IPS DF 6.9 (cell line): ENCODE data around the gene NPC1.

ENCODE experiments used
- DNase-seq: peaks from one replicate; pipeline ENCODE4 v3.0.0-alpha.2; 2013; ENCODE audit warnings: low read depth, low spot score
- H3K27ac ChIP-seq: one replicate; pipeline ENCODE4 v1.5.1; 2013; ENCODE audit warnings: low read length, control low read depth
- H3K27me3 ChIP-seq: 2 replicates; pipeline ENCODE4 v1.6.1; 2013; ENCODE audit warnings: mild to moderate bottlenecking, low read length; ENCODE audit not compliant: control insufficient read depth, insufficient read depth
- H3K36me3 ChIP-seq: 2 replicates; pipeline ENCODE4 v1.6.1; 2013; ENCODE audit warnings: low read length; ENCODE audit not compliant: control insufficient read depth, insufficient read depth
- H3K4me1 ChIP-seq: 2 replicates; pipeline ENCODE4 v1.6.1; 2013; ENCODE audit warnings: low read length; ENCODE audit not compliant: control insufficient read depth, insufficient read depth
- H3K4me3 ChIP-seq: 2 replicates; pipeline ENCODE4 v1.5.1; 2013; ENCODE audit warnings: mild to moderate bottlenecking, low read length
- H3K9me3 ChIP-seq: 2 replicates; pipeline ENCODE4 v1.6.1; 2013; ENCODE audit warnings: low read length, inconsistent platforms; ENCODE audit not compliant: control insufficient read depth, insufficient read depth
- WGBS: extraction: QIAGEN DNeasy Blood & Tissue Kit; methylation state at CpG from one replicate; pipeline ENCODE4 v1.1.7; 2013; ENCODE audit warnings: mixed read lengths, missing lambda C conversion rate; ENCODE audit not compliant: insufficient read length, insufficient coverage; 5-methylcytosine and 5-hydroxymethylcytosine counted together

The NPC1 gene

GRCh38 chr18:23586249-23587196, at the start of gene NPC1:
NPC1 (minus strand) TSS chr18:23586506; CDS start chr18:23586343, 163 bp downstream.
- Histone ChIP-seq H3K4me3 (peak within 1 kb of the TSS; percentile 75), H3K27ac (no peak within 1 kb of the TSS), H3K27me3 (no peaks in the 10 kb centered on the region), H3K36me3 (no peaks in the 10 kb centered on the region), H3K9me3 (no peaks in the 10 kb centered on the region), H3K4me1 (no peaks in the 10 kb centered on the region)
- no CpG with 5 or more reads among the region's 95 CpGs for WGBS
- DNase-seq = peak; percentile 57

- DNase-seq = no peak
Measured at GRCh38 chr18:23636071-23636399, 49.7 kb upstream of the NPC1 start.

GRCh38 chr18:23635283-23636070, 49.2 kb upstream of the NPC1 start:
- Histone ChIP-seq H3K9me3 (no peaks in the 10 kb centered on the region), H3K36me3 (no peaks in the 10 kb centered on the region), H3K27ac (no peak overlapping the region), H3K4me3 (no peak overlapping the region), H3K27me3 (no peaks in the 10 kb centered on the region), H3K4me1 (no peaks in the 10 kb centered on the region)
- no CpG with 5 or more reads among the region's 6 CpGs for WGBS
- no peak for DNase-seq

More at GRCh38 chr18:23636071-23636399, 49.7 kb upstream of the NPC1 start:
- Histone ChIP-seq H3K4me3 (no peak overlapping the region), H3K27me3 (no peaks in the 10 kb centered on the region), H3K27ac (no peak overlapping the region), H3K4me1 (no peaks in the 10 kb centered on the region), H3K9me3 (no peaks in the 10 kb centered on the region), H3K36me3 (no peaks in the 10 kb centered on the region; the same call in 1 of the 2 replicates)
- WGBS = no CpG with 5 or more reads among the region's 3 CpGs

GRCh38 chr18:23634692-23635091, 48.4 kb upstream of the NPC1 start:
- DNase-seq = no peak
- Histone ChIP-seq H3K36me3 (no peaks in the 10 kb centered on the region), H3K4me1 (no peaks in the 10 kb centered on the region), H3K27me3 (no peaks in the 10 kb centered on the region), H3K27ac (no peak overlapping the region), H3K4me3 (no peak overlapping the region), H3K9me3 (no peaks in the 10 kb centered on the region)
- no CpG with 5 or more reads among the region's 3 CpGs for WGBS

GRCh38 chr18:23632615-23633014, 46.3 kb upstream of the NPC1 start:
- H3K27me3 ChIP-seq = no peaks in the 10 kb centered on the region
- no peak overlapping the region for H3K4me3 ChIP-seq
- no CpG with 5 or more reads among the region's 1 CpG for WGBS
- H3K27ac ChIP-seq = no peak overlapping the region
- H3K9me3 ChIP-seq = no peaks in the 10 kb centered on the region
- H3K4me1 ChIP-seq = no peaks in the 10 kb centered on the region
- no peak for DNase-seq
- H3K36me3 ChIP-seq = no peaks in the 10 kb centered on the region

- no peak for DNase-seq
- no peaks in the 10 kb centered on the region for H3K36me3 ChIP-seq
- no peak overlapping the region for H3K27ac ChIP-seq
- no peaks in the 10 kb centered on the region for H3K27me3 ChIP-seq
- no peaks in the 10 kb centered on the region for H3K4me1 ChIP-seq
- H3K4me3 ChIP-seq = no peak overlapping the region
- no CpG with 5 or more reads among the region's 11 CpGs for WGBS
- H3K9me3 ChIP-seq = no peaks in the 10 kb centered on the region
Measured at GRCh38 chr18:23631746-23632145, 45.4 kb upstream of the NPC1 start.

GRCh38 chr18:23631312-23631711, 45.0 kb upstream of the NPC1 start:
- no peaks in the 10 kb centered on the region for H3K9me3 ChIP-seq
- H3K36me3 ChIP-seq = no peaks in the 10 kb centered on the region
- H3K4me1 ChIP-seq = no peaks in the 10 kb centered on the region
- no peak for DNase-seq
- no CpG with 5 or more reads among the region's 5 CpGs for WGBS
- no peak overlapping the region for H3K27ac ChIP-seq
- no peaks in the 10 kb centered on the region for H3K27me3 ChIP-seq
- no peak overlapping the region for H3K4me3 ChIP-seq

- H3K9me3 ChIP-seq = no peaks in the 10 kb centered on the region
- no peak overlapping the region for H3K4me3 ChIP-seq
- H3K27me3 ChIP-seq = no peaks in the 10 kb centered on the region
- H3K27ac ChIP-seq = no peak overlapping the region
- no peaks in the 10 kb centered on the region for H3K4me1 ChIP-seq
- H3K36me3 ChIP-seq = no peaks in the 10 kb centered on the region
- no peak for DNase-seq
- no CpG with 5 or more reads among the region's 4 CpGs for WGBS
Measured at GRCh38 chr18:23629444-23629946, 43.2 kb upstream of the NPC1 start.

GRCh38 chr18:23627970-23628369, 41.7 kb upstream of the NPC1 start:
- DNase-seq = no peak
- no peaks in the 10 kb centered on the region for H3K36me3 ChIP-seq
- no peak overlapping the region for H3K4me3 ChIP-seq
- no peaks in the 10 kb centered on the region for H3K4me1 ChIP-seq
- no peaks in the 10 kb centered on the region for H3K9me3 ChIP-seq
- no peak overlapping the region for H3K27ac ChIP-seq
- no peaks in the 10 kb centered on the region for H3K27me3 ChIP-seq

- no CpG with 5 or more reads among the region's 3 CpGs for WGBS
- Histone ChIP-seq H3K36me3 (no peaks in the 10 kb centered on the region), H3K27me3 (no peaks in the 10 kb centered on the region), H3K27ac (no peak overlapping the region), H3K4me3 (no peak overlapping the region), H3K4me1 (no peaks in the 10 kb centered on the region), H3K9me3 (no peaks in the 10 kb centered on the region)
- no peak for DNase-seq
Measured at GRCh38 chr18:23627321-23627720, 41.0 kb upstream of the NPC1 start.
